Measurements from ENCODE around the gene TECTA.
A peak's percentile ranks its signal among the peaks of the same experiment; 100 is the strongest.

TECTA gene

GRCh38 chr11:121104312-121104762, 3.3 kb downstream of the TECTA start:
- in situ Hi-C loops (cut with MboI; ENCODE audit: low pct_unique_long_range_greater_than_20kb, low sequenced_read_pairs, unreplicated experiment), result no loop called here
- DNase-seq (ENCODE audit: low spot score), result no peak
- TF ChIP-seq CTCF (IDR thresholded peaks at IDR 0.05; ENCODE audit: extremely low read depth, insufficient read depth, missing control alignments), result peak; percentile 32

- in situ Hi-C loops (cut with MboI; ENCODE audit: low pct_unique_long_range_greater_than_20kb, low sequenced_read_pairs, unreplicated experiment), result no loop called here
- TF ChIP-seq CTCF (IDR thresholded peaks at IDR 0.05; ENCODE audit: extremely low read depth, insufficient read depth, missing control alignments), result no peak
- no peak for DNase-seq (ENCODE audit: low spot score)
Observed at GRCh38 chr11:121105063-121105480, 4.0 kb downstream of the TECTA start.

GRCh38 chr11:121105481-121106195, 4.6 kb downstream of the TECTA start:
- no peak for DNase-seq (ENCODE audit: low spot score)
- in situ Hi-C loops (cut with MboI; ENCODE audit: low pct_unique_long_range_greater_than_20kb, low sequenced_read_pairs, unreplicated experiment), result no loop called here
- TF ChIP-seq CTCF (IDR thresholded peaks at IDR 0.05; ENCODE audit: extremely low read depth, insufficient read depth, missing control alignments), result no peak

- in situ Hi-C loops (cut with MboI; ENCODE audit: low pct_unique_long_range_greater_than_20kb, low sequenced_read_pairs, unreplicated experiment), result no loop called here
- TF ChIP-seq CTCF (IDR thresholded peaks at IDR 0.05; ENCODE audit: extremely low read depth, insufficient read depth, missing control alignments), result no peak
- no peak for DNase-seq (ENCODE audit: low spot score)
Observed at GRCh38 chr11:121106812-121107211, 5.8 kb downstream of the TECTA start.

- TF ChIP-seq CTCF (IDR thresholded peaks at IDR 0.05; ENCODE audit: extremely low read depth, insufficient read depth, missing control alignments), result no peak
- in situ Hi-C loops (cut with MboI; ENCODE audit: low pct_unique_long_range_greater_than_20kb, low sequenced_read_pairs, unreplicated experiment), result no loop called here
- DNase-seq (ENCODE audit: low spot score), result no peak
Observed at GRCh38 chr11:121108413-121108812, 7.4 kb downstream of the TECTA start.

GRCh38 chr11:121109471-121109870, 8.4 kb downstream of the TECTA start:
- in situ Hi-C loops (cut with MboI; ENCODE audit: low pct_unique_long_range_greater_than_20kb, low sequenced_read_pairs, unreplicated experiment), result no loop called here
- TF ChIP-seq CTCF (IDR thresholded peaks at IDR 0.05; ENCODE audit: extremely low read depth, insufficient read depth, missing control alignments), result no peak
- no peak for DNase-seq (ENCODE audit: low spot score)

Data from GM13977 (cell line).